ENCODE data around the gene CIROP.

DNA sequence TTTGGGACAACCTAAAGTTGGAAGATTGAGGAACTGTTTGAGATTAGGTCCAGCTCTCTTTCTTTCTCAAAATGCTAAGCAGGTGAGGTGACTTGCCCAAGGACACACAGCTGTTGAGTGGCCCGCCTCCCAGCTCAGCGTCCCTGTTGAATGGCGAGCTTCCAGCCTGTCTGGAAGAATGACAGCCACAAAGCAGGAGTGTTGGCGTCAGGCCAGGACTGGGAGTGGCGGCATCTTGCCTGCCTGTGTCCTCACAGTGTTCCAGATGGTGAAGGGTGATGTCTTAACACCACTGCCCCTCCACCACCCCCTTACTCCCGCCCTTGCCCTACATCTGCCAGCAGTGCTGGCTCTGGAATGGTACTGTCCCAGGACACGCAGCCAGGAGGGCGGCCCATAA is 18.6 kb upstream of the CIROP start:
- TF ChIP-seq CTCF (conservative IDR thresholded peaks at IDR 0.05) (no peak), ZFX (IDR thresholded peaks at IDR 0.05) (no peak)
